HG02623 (cell line): ENCODE data around the gene UBAP2.
A peak's percentile ranks its signal among the peaks of the same experiment; 100 is the strongest.
"Not testable (repeated sequence)": the region's sequence is repeated elsewhere in the genome, so short reads cannot be mapped to it uniquely, and the experiment has no call there.

ENCODE experiments used
- ATAC-seq: cut with Tn5 transposase; IDR thresholded peaks from one replicate; pipeline ENCODE4 v1.9.1; 2021; ENCODE audit warnings: moderate library complexity; ENCODE audit not compliant: unreplicated experiment

Gene UBAP2

DNA sequence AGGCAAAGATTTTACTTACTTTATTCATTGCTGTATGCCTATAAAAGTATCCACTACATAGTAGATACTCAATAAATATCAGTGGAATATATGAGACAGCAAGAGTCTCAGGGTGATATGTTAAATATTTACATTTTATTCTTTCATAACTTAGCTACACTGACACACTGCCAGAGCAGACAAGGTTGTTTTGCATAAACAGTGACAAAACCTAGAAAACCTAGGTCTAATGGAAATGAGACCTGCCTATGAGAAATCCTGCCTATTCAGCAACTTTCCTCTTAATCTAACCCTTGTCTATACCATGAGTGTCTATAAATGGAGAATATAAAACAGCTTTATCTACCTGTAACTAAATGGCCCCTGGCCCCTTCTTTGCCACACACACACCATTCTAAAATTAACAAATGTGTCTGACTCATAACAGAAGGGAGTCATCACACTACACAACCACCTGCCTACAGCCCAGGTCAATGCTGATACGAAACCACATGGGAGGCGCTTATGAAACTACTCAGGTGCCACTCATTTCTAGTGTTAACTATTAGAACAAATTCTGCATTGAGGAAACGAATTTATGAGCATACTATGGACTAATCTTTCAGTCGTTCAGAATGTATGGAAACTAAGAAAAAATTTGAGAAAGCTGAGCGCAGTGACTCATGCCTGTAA lies 60.3 kb downstream of the UBAP2 start:
- peak; percentile 89 for ATAC-seq

DNA sequence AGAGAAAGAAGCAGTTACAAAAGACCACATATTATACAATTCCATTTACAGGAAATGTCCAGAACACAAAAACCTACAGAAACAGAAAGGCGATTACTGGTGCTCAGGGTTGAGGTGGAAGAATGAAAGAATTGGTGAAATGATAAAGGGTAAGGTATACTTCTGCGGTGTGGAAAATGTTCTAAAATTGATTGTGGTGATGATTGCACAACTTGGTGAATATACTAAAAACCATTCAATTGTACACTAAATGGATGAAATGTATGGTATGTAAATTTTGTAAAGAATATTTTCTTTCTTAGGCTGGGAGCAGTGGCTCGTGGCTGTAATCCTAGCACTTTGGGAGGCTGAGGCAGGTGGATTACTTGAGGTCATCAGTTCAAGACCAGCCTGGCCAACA lies 72.3 kb downstream of the UBAP2 start:
- no peak for ATAC-seq

DNA sequence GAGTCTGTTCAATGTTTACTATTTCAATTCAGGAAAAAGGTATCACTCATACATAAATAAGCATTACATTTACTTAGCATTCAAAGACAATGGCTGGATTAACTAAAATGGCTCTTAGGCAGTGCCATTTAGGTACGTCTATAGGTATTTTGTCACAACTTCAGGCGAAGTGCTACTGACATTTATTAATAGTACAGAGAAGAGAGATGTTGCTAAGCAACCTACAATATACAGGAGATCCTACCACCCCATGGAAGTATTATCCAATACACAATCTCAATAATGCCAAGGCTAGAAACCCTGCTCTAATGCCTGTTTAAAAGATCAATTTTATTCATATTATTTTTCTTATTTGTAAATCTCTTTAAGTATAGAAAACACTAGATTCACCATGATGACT lies 76.0 kb downstream of the UBAP2 start:
- ATAC-seq, result no peak

DNA sequence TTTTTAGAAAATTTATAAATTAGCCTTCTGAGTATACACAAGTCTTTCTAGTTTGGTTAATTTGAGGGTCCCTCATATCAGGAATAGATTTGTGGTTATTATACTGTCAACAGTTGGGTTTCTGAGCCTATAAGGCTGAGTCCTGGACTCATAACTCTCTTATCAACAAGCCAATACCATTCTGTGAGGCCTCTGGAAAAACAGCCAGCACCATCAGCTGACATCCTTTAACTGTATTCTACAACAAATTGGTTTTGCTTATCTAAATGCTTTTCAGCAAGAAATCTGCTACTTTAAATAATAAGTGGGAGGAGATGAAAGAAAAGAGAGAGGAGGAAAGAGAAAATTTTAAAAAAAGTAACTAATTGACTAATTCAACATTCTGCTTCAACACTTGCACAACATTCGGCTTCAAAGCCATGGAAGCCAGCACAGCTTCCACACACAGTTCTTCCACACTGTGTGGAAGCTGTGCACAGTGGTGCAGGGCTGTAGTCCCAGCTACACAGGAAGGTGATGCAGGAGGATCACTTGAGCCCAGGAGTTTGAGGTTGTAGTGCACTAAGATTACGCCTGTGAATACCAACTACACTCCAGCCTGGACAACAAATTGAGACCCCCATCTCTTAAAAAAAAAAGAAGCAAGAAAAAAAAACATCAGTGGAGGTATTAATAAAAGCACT lies 84.5 kb downstream of the UBAP2 start:
- no peak for ATAC-seq

DNA sequence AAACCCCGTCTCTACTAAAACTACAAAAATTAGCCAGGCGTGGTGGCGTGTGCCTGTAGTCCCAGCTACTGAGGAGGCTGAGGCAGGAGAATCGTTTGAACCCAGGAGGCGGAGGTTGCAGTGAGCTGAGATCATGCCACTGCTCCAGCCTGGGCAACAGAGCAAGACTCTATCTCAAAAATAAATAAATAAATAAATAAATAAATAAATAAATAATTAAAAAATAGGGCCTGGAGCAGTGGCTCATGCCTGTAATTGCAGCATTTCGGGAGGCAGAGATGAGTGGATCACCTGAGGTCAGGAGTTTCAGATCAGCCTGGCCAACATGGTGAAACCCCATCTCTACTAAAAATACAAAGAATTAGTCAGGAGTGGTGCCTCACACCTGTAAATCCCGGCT lies 86.2 kb downstream of the UBAP2 start:
- ATAC-seq, result not testable (repeated sequence)

DNA sequence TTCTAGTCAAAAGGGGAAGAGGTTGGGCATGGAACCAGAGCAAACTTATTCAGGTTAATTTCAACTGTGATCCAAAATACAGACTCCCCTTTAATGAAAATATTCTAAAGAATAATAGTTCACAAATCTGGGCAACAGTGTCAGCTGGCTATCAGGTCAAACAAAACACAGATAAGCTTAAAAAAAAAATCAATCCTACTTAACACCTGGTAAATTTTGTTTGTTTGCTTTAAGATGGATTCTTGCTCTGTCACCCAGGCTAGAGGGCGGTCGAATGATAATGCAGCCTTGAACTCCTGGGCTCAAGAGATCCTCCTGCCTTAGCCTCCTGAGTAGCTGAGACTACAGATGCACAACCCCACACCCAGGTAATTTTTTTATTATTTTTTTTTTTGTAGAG lies 89.0 kb downstream of the UBAP2 start:
- no peak for ATAC-seq

DNA sequence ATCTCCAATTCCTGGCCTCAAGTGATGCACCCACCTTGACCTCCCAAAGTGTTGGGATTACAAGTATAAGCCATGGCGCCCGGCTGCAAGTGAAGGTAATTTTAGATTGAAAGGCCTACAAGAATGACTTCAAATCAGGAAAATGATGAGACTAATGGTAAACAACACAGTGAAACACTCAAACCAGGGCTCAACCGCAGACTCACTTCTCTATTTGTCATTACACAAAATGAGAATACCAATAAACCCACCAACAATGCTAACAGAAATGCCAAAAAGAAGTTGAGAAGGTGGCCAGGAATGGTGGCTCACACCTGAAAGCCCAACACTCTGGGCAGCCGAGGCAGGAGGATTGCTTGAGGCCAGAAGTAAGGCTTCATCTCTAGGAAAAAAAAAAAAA lies 92.1 kb downstream of the UBAP2 start:
- ATAC-seq, result no peak

DNA sequence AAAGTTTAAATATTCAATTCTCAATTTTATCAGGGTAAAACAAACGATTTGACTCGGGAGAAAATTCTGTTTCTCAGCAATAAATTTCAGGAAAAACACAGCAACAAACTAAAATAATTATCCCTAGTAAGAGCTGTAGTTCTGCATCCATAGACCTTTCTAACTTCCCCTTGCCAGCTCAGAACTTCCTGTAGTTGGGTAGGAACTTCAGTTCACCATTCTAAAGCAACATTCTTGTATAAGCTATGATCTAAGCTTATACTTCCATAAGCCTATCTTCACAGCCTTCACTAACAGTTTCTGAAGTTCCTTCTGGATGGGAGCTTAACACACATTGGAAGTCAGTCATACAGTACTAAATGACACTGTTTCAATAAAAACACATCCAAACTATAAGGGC lies 96.6 kb downstream of the UBAP2 start:
- ATAC-seq, result no peak

DNA sequence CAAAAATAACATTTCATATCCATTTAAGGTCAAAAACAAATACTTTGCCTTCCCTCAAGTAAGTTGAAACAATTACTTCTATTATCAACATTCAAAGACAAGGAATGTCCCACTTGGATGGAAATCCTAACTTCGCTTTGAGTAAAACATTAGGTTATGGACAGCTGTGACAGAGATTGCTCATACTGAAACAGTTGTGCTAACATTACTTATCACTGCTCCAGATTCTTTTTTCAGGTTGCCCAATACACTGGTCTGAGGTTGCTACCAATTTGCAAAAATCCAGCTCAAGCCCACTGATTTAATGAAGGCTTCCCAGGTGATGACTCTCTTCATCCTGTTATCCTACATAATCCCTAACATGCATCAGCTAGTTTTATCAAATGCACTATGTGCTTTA lies 98.3 kb downstream of the UBAP2 start:
- no peak for ATAC-seq

DNA sequence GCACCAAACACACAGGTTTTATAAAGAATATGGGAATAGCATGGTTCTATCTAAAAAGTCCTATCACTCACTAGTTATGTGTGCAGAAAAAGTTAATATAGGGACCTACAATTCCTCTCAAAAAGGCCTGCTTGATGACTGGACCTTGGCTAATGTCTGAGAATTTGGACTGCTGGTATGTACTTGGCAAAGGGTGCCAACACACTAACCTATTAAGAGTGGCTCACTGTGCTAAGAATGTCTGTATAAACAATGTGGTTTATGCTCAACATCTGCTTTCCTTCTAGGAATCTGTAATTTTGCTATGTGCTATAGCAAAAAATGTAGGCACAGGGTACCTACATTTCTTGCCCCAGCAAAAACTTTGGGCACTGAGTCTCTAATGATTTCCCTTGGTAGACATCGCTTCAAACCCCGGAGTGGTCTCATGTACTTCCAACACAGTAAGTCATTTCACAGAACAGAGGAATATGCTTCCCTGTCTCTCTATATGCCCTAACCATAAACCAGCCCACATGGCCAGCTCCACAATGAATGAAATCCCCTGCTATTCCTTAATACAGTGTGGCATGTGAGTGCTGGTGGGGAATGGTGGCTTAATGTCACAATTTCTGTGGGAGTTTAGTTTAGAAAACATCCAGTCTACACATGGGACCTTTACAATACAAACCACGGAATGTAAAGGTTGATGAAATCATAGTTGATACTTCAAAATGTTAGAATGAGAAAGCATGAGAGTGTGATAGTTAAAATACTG lies 101.7 kb downstream of the UBAP2 start:
- no peak for ATAC-seq

DNA sequence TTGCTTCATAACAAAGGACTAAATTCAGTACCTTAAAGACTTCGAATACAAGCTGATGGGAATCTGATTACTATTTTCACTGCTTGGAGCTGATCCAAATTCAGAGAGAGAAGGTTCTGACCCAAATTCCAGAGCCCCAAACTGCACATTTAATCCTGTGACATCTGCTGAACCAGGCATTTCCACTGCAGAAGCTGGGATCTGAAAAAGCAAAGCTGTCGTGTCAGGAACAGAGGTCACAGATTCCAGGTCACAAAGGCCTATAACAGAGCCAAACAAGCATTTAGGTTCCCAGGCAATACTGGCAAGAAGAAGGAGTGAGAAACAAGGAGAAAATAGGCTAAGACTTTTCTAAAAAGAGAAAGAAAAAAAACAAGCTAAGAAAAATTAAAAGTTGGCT lies 105.3 kb downstream of the UBAP2 start:
- no peak for ATAC-seq

DNA sequence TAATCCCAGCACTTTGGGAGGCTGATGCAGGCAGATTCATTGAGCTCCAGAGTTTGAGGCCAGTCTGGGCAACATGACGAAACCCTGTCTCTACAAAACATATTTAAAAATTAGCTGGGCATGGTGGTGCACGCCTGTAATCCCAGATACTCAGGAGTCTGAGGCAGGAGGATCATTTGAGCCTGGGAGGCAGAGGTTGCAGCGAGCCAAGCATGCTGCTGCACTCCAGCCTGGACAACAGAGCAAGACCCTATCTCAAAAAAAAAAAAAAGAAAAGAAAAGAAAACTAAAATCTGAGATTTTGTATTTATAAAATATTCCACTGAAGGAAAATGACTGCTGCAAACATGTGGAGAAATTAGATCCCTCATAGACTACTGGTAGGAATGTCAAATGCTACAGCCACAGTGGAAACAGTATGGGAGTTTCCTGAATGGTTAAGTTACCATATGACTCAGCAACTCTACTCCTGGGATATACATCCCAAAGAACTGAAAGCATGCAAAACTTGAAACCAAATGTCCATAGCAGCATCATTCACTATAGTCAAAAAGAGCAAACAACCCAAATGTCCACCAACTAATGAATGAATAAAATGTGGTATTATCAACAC lies 106.1 kb downstream of the UBAP2 start:
- no peak for ATAC-seq

DNA sequence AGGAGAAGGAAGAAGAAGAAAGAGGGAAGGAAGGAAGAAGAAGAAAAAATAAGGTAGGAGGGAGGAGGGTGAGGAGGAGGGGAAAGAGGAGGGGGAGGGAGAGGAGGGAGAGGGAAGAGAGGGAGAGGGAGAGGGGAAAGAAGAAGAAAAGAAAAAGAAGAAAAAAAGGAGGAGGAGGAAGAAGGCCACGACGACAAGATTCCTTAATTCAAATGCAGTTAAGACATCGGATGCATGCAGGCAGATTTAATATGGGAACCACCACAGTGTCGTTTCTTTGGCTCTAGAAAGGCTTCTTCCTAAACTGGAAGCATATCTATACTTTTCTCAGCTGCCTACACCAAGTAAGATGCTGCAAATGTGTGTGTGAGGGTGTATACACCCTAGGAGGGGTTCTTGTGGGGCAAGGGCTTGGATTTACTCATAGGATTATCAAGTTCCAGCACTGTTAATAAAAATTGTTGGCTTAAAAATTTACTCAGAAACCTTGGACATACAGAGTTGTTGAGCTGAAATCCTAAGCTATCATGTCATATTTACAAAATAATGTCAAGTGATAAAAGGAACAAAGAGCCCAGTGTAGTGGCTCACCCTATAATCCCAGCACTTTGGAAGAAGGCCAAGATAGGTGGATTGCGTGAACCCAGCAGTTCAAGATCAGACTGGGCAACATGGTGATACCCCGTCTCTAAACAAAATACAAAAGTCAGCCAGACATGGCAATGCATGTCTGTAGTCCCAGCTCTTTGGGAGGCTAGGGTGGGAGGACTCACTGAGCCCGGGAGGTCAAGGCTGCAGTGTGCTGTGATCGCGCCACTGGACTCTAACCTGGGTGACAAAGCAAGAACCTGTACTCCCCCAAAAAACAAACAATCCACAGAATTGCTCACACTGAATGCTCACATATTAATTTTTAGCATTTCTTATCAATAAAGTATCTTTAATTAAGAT lies 108.5 kb downstream of the UBAP2 start:
- ATAC-seq, result no peak

DNA sequence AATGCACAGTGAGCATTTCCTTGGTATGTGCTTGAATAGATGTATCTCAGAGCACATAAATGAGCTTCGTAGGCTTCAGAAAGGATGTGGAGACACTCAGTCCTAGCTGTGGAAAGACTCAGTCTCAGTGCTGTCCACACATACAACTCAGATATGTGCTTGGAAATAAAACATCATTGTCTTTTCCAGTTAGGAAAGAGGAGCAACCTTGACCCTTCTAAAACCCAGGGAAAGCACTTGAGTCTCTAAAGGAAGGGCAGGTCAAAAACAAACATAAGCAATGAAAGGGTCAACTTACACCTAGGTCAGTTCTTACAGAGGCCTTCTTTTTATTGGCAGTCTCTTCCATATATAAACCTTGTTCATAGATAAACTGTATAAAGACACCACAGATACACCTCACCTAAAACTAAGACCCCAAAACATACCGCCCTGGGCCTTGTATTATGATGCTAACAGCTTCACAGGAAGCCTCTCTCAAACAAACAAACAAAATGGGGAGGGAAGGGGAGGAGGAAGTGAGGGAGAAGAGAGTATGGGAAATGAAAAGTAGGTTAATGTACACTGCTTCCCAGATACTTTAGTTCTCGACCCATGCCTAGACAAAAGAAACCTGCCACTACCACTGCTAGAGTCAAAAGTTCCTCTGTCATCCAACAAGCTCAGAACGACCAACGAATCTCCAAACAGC lies 114.4 kb downstream of the UBAP2 start:
- ATAC-seq, result no peak

DNA sequence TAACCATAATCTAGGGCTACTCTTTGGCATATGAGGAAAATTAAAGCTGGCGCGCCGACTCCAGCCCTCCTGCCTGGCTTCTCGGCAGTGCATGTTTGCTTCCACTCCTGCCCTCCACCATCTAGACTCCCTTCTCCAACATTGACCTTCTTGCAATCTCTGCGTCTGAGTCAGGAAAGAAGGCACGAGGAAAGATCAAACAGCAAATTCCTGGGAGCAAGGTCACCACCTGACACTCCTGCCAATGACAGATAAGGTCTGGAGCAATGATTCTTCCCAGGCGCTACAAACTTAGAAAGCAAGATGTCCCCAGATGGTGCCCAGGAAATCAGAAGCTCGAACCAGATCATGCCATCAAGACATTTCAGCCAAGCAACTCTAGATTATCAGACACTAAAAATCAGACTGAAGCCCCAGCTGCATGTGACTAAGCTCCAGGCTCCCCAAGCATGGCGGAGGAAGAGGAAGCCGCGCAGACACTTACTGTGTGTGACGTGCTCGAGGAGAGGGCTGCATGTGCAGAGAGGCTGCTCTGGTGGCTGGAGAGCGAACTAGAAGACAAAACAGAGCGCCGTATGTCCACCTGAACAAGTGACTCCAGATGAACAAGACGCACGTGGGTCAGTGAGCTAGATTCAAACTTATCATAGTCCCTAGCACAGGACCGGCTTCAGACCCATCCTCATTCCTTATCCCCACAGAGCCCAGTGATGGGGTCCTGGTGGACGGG lies 116.4 kb downstream of the UBAP2 start:
- ATAC-seq, result no peak

DNA sequence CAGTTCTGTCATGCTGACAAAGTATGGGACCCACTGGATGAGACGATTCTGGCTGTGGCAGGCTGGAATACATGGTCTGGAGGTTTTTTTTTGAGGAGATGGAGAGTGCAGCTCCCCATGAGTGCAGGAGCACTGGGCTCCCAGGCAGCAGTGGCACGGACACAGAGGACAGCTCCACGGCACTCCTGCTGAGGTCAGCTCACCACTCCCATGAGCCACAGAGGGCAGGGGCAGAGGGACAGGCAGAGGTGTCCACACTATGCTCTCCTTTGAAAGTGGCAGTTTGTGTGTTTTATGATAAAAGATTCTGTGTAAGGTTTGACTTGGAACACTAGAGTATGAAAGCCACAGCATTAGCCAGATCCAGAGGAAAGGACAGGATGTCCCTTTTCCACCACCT lies 117.4 kb downstream of the UBAP2 start:
- ATAC-seq, result no peak

DNA sequence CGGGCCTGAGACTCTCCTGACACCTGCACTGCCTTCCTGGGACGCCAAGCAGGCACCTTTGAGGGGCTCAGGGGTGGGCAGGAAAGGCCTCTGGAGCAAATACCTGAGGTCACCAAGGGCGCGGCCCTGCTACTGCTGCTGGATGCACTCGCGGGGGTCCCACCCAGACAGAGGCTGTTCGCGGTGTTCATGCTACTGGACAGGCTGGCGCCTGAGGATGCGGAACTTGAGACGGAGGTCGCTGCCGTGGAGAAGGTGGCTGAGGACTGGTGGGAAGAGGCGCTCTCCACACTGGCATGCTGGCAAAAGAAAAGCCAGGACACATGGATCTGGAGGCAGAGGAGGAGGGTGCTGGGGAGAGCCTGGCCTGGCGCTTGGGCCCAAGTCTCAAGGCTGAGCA lies 121.0 kb downstream of the UBAP2 start:
- ATAC-seq, result no peak

DNA sequence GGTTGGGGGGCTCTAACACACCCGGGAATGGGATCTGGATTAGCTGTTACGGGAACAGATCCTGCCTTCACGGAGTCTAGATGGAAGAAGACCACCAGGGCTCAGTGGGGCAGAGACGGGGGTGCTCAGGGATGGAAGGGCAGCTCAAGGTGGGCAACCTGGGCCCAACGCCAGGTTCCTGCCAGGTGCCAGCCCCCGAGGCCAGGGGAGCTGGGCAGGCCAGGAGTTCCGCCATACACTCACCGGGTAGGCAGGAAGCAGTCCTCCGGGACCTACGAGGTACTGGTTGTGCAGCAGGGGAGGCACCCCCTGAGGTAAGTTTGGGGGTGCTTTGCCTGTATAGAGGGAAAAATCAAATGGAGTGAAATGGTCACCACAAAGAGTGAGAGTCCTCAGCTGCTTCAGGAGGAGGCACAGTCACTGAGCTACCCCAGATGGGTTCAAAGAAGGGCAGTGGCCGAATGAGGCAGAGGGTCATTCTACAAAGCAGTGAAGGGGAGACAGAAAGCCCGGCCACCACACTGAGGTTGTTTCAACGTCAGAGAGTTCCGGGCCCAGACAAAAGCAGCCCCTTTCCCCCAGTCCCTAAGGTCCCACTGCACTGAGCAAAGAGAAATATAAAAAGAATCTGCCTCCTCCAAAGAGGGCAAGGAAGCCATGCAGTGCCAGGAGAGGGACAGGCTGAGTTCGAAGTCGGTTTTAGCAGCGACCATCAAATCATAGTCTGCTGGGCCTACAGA lies 121.8 kb downstream of the UBAP2 start:
- ATAC-seq, result no peak
